Stimulated activated memory B cell treated with anti-CD40 and anti-IgM and Interleukin-4, amounts not matched to agents 10 μg/mL and 1 μg/mL and 100 μg/mL, for 72 hours (primary cell): ENCODE measurements around the gene UBP1.
A peak's percentile ranks its signal among the peaks of the same experiment; 100 is the strongest.
"Not testable (repeated sequence)": the region's sequence is repeated elsewhere in the genome, so short reads cannot be mapped to it uniquely, and the experiment has no call there.

ENCODE experiments used
- ATAC-seq: fragments of 150-1000 bp; cut with Tn5 transposase; 2 replicates; pipeline ENCODE4 v1.10.0; 2021
- H3K27ac Mint-ChIP-seq: one replicate; pipeline ENCODE4 v1.8.0; 2022; ENCODE audit warnings: mild to moderate bottlenecking, mixed read lengths
- H3K27me3 Mint-ChIP-seq: one replicate; pipeline ENCODE4 v1.8.0; 2022; ENCODE audit warnings: mixed read lengths
- H3K36me3 Mint-ChIP-seq: one replicate; pipeline ENCODE4 v1.8.0; 2022; ENCODE audit warnings: mixed read lengths
- H3K4me1 Mint-ChIP-seq: one replicate; pipeline ENCODE4 v1.8.0; 2022; ENCODE audit warnings: mixed read lengths
- H3K4me3 Mint-ChIP-seq: one replicate; pipeline ENCODE4 v1.8.0; 2022; ENCODE audit warnings: mild to moderate bottlenecking, moderate library complexity, mixed read lengths
- H3K9me3 Mint-ChIP-seq: one replicate; pipeline ENCODE4 v1.8.0; 2022; ENCODE audit warnings: mixed read lengths

Gene UBP1

GRCh38 chr3:33420966-33421365 is 19.2 kb downstream of the UBP1 start:
- ATAC-seq = no peak
- peaks cover 21% of the 10 kb centered on the region for H3K4me1 Mint-ChIP-seq

GRCh38 chr3:33419948-33420347 is 20.3 kb downstream of the UBP1 start:
- no peak for ATAC-seq
- H3K4me1 Mint-ChIP-seq = peaks cover 21% of the 10 kb centered on the region
- H3K27me3 Mint-ChIP-seq = no peaks in the 10 kb centered on the region
- H3K4me3 Mint-ChIP-seq = no peak overlapping the region
- H3K36me3 Mint-ChIP-seq = peaks cover 63% of the 10 kb centered on the region
- no peaks in the 10 kb centered on the region for H3K9me3 Mint-ChIP-seq
- peak overlapping the region; percentile 46 for H3K27ac Mint-ChIP-seq

More at GRCh38 chr3:33420966-33421365, 19.2 kb downstream of the UBP1 start:
- Mint-ChIP-seq H3K27me3 (no peaks in the 10 kb centered on the region), H3K36me3 (peaks cover 63% of the 10 kb centered on the region), H3K27ac (peak overlapping the region; percentile 46), H3K9me3 (no peaks in the 10 kb centered on the region), H3K4me3 (no peak overlapping the region)

GRCh38 chr3:33417066-33417673 is 23.0 kb downstream of the UBP1 start:
- Mint-ChIP-seq H3K27ac (no peak overlapping the region), H3K4me3 (no peak overlapping the region), H3K36me3 (peaks cover 76% of the 10 kb centered on the region), H3K9me3 (no peaks in the 10 kb centered on the region), H3K4me1 (peaks cover 21% of the 10 kb centered on the region), H3K27me3 (no peaks in the 10 kb centered on the region)
- no peak for ATAC-seq

GRCh38 chr3:33410816-33411215 is 29.4 kb downstream of the UBP1 start:
- not testable (repeated sequence) for H3K27me3 Mint-ChIP-seq, H3K9me3 Mint-ChIP-seq, H3K4me1 Mint-ChIP-seq, H3K27ac Mint-ChIP-seq, H3K4me3 Mint-ChIP-seq, ATAC-seq
- H3K36me3 Mint-ChIP-seq = peaks cover 72% of the 10 kb centered on the region

GRCh38 chr3:33403756-33404155 is 36.4 kb downstream of the UBP1 start:
- H3K4me1 Mint-ChIP-seq = no peaks in the 10 kb centered on the region
- H3K27ac Mint-ChIP-seq = no peak overlapping the region
- no peak overlapping the region for H3K4me3 Mint-ChIP-seq
- no peak for ATAC-seq
- H3K36me3 Mint-ChIP-seq = peaks cover 66% of the 10 kb centered on the region
- H3K27me3 Mint-ChIP-seq = no peaks in the 10 kb centered on the region
- H3K9me3 Mint-ChIP-seq = no peaks in the 10 kb centered on the region

- H3K27me3 Mint-ChIP-seq = no peaks in the 10 kb centered on the region
- ATAC-seq = no peak
- peaks cover 64% of the 10 kb centered on the region for H3K36me3 Mint-ChIP-seq
- no peak overlapping the region for H3K27ac Mint-ChIP-seq
- no peaks in the 10 kb centered on the region for H3K9me3 Mint-ChIP-seq
- no peak overlapping the region for H3K4me3 Mint-ChIP-seq
- H3K4me1 Mint-ChIP-seq = no peaks in the 10 kb centered on the region
These were observed 37.3 kb downstream of the UBP1 start for GRCh38 chr3:33402936-33403335.

GRCh38 chr3:33401781-33402180 is 38.4 kb downstream of the UBP1 start:
- no peak overlapping the region for H3K27ac Mint-ChIP-seq
- H3K36me3 Mint-ChIP-seq = peaks cover 69% of the 10 kb centered on the region
- ATAC-seq = no peak
- H3K4me3 Mint-ChIP-seq = no peak overlapping the region
- no peaks in the 10 kb centered on the region for H3K9me3 Mint-ChIP-seq
- no peaks in the 10 kb centered on the region for H3K27me3 Mint-ChIP-seq
- H3K4me1 Mint-ChIP-seq = no peaks in the 10 kb centered on the region

- Mint-ChIP-seq H3K36me3 (peaks cover 66% of the 10 kb centered on the region), H3K9me3 (no peaks in the 10 kb centered on the region), H3K27me3 (no peaks in the 10 kb centered on the region), H3K4me3 (no peak overlapping the region), H3K27ac (no peak overlapping the region), H3K4me1 (no peaks in the 10 kb centered on the region)
- no peak for ATAC-seq
These were observed 41.8 kb downstream of the UBP1 start for GRCh38 chr3:33398410-33398809.

- no peak for ATAC-seq
- peaks cover 64% of the 10 kb centered on the region for H3K36me3 Mint-ChIP-seq
- no peak overlapping the region for H3K4me3 Mint-ChIP-seq
- H3K27me3 Mint-ChIP-seq = no peaks in the 10 kb centered on the region
- no peak overlapping the region for H3K27ac Mint-ChIP-seq
- H3K9me3 Mint-ChIP-seq = no peaks in the 10 kb centered on the region
- H3K4me1 Mint-ChIP-seq = no peaks in the 10 kb centered on the region
These were observed 44.3 kb downstream of the UBP1 start for GRCh38 chr3:33395900-33396299.

- Mint-ChIP-seq H3K36me3 (peaks cover 67% of the 10 kb centered on the region), H3K4me3 (no peak overlapping the region), H3K9me3 (no peaks in the 10 kb centered on the region), H3K27ac (no peak overlapping the region), H3K4me1 (no peaks in the 10 kb centered on the region), H3K27me3 (no peaks in the 10 kb centered on the region)
- no peak for ATAC-seq
These were observed 45.7 kb downstream of the UBP1 start for GRCh38 chr3:33394403-33395054.

- Mint-ChIP-seq H3K27ac (no peak overlapping the region), H3K9me3 (no peaks in the 10 kb centered on the region), H3K4me3 (no peak overlapping the region), H3K27me3 (no peaks in the 10 kb centered on the region), H3K4me1 (no peaks in the 10 kb centered on the region), H3K36me3 (peaks cover 62% of the 10 kb centered on the region)
- no peak for ATAC-seq
These were observed 47.5 kb downstream of the UBP1 start for GRCh38 chr3:33392703-33393125.

GRCh38 chr3:33392144-33392543 is 48.1 kb downstream of the UBP1 start:
- no peak for ATAC-seq
- Mint-ChIP-seq H3K27ac (peak overlapping the region; percentile 12), H3K36me3 (peaks cover 56% of the 10 kb centered on the region), H3K4me1 (no peaks in the 10 kb centered on the region), H3K27me3 (no peaks in the 10 kb centered on the region), H3K9me3 (no peaks in the 10 kb centered on the region), H3K4me3 (no peak overlapping the region)

GRCh38 chr3:33391255-33391995 is 48.8 kb downstream of the UBP1 start:
- ATAC-seq = no peak
- H3K36me3 Mint-ChIP-seq = peaks cover 56% of the 10 kb centered on the region
- no peaks in the 10 kb centered on the region for H3K4me1 Mint-ChIP-seq
- H3K9me3 Mint-ChIP-seq = no peaks in the 10 kb centered on the region
- no peaks in the 10 kb centered on the region for H3K27me3 Mint-ChIP-seq
- no peak overlapping the region for H3K4me3 Mint-ChIP-seq
- H3K27ac Mint-ChIP-seq = peak overlapping the region; percentile 12

- H3K36me3 Mint-ChIP-seq = peaks cover 50% of the 10 kb centered on the region
- no peak overlapping the region for H3K4me3 Mint-ChIP-seq
- ATAC-seq = no peak
- no peaks in the 10 kb centered on the region for H3K27me3 Mint-ChIP-seq
- no peak overlapping the region for H3K27ac Mint-ChIP-seq
- H3K4me1 Mint-ChIP-seq = no peaks in the 10 kb centered on the region
- no peaks in the 10 kb centered on the region for H3K9me3 Mint-ChIP-seq
These were observed 50.3 kb downstream of the UBP1 start for GRCh38 chr3:33389908-33390307.

GRCh38 chr3:33388374-33389100 is 51.7 kb downstream of the UBP1 start:
- no peak overlapping the region for H3K4me3 Mint-ChIP-seq
- no peak for ATAC-seq
- H3K27ac Mint-ChIP-seq = no peak overlapping the region
- H3K27me3 Mint-ChIP-seq = no peaks in the 10 kb centered on the region
- no peaks in the 10 kb centered on the region for H3K4me1 Mint-ChIP-seq
- no peaks in the 10 kb centered on the region for H3K9me3 Mint-ChIP-seq
- peaks cover 50% of the 10 kb centered on the region for H3K36me3 Mint-ChIP-seq
